DMS53 treated with DMSO at 0.1 percent for 48 hours (cell line): ENCODE data around the gene ZCCHC14.

Experiments
- DNase-seq: peaks from one replicate; lab custom pipeline; 2025; ENCODE audit not compliant: unreplicated experiment; lab: John Stamatoyannopoulos, UW

The ZCCHC14 gene

GRCh38 chr16:87458424-87458915 lies 34.4 kb downstream of the ZCCHC14 start:
- no peak for DNase-seq

GRCh38 chr16:87457709-87458423 lies 35.0 kb downstream of the ZCCHC14 start:
- DNase-seq, result no peak

GRCh38 chr16:87457061-87457611 lies 35.7 kb downstream of the ZCCHC14 start:
- no peak for DNase-seq

DNA sequence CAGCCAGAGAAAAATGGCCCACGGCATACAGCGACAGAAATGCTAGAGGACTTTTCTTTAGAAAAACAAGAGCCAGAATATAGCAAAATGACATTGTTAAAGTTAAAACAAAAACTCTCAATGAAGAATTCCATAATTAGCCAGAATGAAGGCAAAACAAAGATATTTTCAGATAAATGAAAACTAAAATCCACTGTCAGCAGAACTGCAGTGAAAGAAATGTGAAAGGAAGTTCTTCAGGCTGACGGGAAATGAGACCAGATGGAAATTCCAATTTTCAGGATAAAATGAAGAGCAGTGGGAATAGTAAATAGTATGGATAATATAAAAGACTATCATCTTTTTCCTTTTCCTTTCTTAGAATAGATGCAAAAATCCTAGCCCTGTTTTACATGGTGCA lies 38.4 kb downstream of the ZCCHC14 start:
- DNase-seq, result no peak

GRCh38 chr16:87453326-87453725 lies 39.5 kb downstream of the ZCCHC14 start:
- no peak for DNase-seq

- no peak for DNase-seq
Measured at GRCh38 chr16:87451563-87452210, 41.1 kb downstream of the ZCCHC14 start.

GRCh38 chr16:87448866-87449265 lies 44.0 kb downstream of the ZCCHC14 start:
- DNase-seq, result no peak

DNA sequence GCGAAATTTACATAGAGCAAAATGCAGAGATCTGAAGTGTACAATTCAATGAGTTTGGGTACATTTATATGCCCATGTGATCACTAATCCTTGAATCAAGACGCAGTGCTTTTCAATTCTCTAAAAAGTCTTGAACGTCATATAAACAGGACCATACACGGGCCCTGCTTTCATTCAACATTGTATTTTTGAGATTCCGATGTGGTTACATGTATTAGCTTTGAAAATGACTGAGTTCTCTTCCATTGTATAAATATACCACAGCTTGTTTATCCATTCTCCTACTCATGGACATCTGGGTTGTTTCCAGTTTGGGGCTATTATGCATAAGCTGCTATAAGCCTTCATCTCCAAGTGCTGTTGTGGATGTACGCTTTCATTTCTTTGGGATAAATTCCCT lies 45.5 kb downstream of the ZCCHC14 start:
- no peak for DNase-seq

DNA sequence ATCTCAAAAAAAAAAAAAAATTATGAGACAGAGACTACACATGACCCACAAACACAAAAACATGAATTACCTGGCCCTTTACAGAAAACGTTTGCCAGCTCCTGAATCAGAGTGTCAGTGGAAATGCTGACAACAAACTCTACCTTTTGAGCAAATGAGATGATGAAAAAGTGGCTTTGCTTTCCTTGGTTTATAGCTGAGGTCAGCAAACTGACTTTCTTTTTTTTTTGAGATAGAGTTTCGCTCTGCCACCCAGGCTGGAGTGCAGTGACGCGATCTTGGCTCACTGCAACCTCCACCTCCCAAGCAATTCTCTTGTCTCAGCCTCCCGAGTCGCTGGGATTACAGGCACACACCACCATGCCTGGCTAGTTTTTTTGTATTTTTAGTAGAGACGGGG lies 46.3 kb downstream of the ZCCHC14 start:
- no peak for DNase-seq

GRCh38 chr16:87445486-87445885 lies 47.3 kb downstream of the ZCCHC14 start:
- no peak for DNase-seq

- DNase-seq, result no peak
Measured at GRCh38 chr16:87443964-87444363, 48.9 kb downstream of the ZCCHC14 start.

- no peak for DNase-seq
Measured at GRCh38 chr16:87443016-87443415, 49.8 kb downstream of the ZCCHC14 start.

DNA sequence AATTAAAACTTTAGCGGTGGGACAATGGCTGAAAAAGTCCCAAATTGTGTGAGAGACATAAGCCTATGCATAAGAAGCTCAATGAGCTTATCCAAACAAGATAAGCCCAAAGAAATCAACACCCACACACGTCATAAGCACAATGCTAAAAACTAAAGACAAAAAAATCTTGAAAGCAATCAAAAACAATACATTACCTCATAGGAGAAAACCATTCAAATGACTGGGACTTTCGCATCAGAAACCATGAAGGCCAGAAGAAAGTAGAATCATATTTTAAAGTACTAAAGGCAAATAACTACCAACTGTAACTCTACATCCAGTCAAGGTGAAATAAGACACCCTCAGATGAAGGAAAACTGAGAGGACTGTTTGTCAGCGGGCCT lies 50.2 kb downstream of the ZCCHC14 start:
- DNase-seq, result no peak

DNA sequence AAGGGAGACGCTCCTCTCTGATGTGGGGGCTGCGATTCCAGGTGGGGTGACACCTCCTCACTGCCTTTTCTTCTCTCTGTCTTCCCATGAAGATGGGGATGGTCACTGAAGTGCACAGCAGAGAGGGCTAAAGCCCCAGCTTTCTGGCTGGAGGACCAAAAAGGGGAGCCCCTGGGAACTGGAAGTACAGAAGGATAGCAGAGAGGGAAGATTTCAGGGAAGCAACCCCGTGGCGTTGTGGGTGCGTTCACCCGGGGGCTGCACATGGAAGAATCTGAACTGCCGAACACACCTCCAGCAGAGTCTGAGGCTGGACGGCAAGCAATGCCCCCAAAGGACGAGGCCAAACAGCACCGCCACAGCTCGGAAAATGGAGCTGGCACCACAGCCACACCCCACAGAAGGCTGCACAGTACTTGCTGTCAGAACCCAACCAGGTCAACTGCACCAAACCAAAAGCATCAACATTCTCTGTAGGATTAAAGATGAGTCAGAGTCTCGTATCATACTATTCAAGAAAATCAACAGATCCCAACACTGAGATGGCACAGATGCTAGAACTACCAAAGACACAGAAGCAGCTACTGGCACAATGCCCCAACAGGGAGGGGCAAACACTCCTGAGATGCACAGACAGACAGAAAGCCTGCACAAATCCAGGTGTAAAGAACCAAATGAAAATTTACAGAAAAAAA lies 50.8 kb downstream of the ZCCHC14 start:
- DNase-seq, result no peak

DNA sequence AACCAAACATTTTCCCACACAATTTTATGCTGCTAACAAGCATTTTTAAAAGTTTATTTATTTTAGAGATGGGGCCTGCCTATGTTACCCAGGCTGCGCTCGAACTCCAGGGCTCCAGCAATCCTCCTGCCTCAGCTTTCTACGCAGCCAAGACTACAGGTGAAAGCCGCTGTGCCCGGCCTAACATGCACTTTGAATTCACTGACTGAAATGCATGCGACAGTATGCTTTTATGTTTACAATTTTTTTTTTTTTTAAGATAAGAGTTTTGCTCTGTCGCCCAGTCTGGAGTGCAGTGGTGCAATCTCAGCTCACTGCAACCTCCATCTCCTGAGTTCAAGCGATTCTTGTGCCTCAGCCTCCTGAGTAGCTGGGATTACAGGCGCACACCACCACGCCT lies 52.9 kb downstream of the ZCCHC14 start:
- DNase-seq, result no peak

DNA sequence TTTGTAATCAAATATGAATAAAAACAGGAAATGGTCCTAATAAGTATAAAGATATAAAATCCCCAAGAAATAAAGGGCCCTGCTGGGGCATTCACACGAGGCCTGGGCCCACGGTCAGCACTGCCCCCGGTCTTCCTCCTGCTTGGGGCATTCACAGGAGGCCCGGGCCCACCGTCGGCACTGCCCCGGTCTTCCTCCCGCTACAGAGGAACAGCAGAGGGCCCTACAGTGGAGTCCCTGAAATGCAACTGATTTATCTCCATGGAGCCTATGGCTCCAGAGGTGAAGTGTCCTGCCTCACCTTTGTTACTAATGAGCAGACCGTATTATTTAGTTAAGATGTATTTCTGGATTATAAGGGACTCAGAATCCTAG lies 54.2 kb downstream of the ZCCHC14 start:
- DNase-seq, result no peak

DNA sequence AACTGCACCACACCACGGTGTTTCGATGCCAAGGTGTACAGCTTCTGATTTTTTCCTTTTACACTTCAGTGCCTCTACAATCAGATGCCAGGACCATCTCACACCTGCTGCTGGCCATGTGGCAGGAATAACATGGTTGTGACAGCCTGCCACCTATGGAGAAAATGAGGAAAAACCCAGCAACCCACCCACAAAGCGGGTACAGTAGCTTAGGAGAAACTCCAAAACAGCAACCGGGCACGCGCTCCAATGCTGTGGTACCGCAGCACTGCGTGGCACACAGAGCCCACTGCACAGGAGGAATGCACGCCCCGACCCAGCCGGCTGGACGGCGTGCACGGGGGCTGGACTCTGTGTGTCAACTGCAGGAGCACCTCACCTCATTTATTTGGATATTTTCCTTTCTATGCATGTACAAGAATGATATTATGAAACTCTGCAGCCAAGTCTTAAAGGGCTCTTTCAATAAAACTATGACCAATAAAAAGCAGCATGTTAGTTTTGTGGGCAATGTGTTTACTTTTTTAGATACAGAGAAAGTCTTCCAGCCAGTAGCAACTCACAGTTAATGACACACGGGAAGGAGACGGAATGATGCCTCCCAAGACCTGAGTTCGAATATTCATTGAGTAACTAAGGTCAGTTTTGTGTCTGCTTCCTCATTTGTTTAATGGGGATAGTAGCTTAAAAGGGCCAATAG lies 54.8 kb downstream of the ZCCHC14 start:
- DNase-seq, result no peak

DNA sequence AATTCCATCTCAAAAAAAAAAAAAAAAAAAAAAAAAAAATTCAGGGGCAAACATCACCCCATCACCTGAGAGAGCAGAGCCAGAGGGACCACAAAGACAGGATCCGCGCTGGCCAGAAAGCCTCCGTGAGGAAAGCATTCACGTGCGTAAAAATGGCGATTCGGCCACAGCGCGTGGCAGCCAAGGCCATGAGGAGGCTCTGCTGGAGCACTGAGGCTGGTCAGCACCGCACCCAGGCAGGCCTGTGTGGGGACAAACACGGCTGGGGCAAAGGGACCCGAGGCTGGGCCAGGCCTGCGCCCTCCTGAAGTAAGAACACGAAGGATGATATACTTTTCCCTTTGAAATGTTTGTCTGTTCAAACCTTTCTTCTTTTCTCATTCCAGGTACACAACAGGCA lies 55.5 kb downstream of the ZCCHC14 start:
- no peak for DNase-seq

DNA sequence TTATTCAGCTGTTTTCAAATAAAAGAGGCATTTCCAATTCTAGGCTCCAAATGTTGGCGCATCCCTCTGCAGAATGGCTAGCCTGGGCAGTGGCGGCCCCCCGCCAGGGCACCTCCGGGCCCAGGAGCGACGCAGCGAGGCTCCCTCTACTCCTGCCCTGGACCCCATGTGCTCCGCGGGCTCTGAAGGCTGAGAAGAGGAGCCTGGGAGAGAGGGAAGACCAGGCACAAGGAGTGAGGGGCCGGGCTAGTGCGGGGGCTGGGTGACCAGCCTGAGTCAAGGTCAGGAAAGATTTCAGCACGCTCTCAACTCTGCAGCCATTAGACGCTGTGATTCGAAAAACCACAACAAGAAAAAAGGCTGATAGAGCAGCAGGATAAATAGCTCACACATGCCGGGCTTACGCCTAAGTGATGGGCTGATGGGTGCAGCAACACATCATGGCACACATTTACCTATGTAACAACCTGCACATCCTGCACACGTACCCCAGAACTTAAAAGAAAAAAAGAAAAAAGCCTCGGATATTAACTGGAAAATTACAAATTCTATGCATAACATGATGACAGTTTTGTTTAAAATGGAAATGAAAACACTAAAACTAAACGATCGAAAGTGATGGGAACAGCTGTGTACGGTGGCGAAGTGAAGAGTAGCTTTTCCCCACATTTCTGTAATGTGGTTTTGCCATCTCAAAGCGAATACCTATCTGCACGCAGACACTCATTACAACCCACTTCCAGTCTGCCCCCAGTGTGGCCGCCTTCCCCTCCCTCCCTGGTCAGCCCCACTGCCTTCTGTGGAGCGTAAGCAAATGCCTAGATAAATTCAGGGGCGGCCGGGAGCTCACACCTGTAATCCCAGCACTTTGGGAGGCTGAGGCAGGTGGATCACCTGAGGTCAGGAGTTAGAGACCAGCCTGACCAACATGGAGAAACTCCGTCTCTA lies 56.3 kb downstream of the ZCCHC14 start:
- no peak for DNase-seq
